DMS153 treated with DMSO at 0.1 percent for 48 hours (cell line): ENCODE measurements around the gene SEPTIN6.

Source experiments
- DNase-seq: peaks from one replicate; lab custom pipeline; 2025; ENCODE audit not compliant: unreplicated experiment; lab: John Stamatoyannopoulos, UW

The SEPTIN6 gene

DNA sequence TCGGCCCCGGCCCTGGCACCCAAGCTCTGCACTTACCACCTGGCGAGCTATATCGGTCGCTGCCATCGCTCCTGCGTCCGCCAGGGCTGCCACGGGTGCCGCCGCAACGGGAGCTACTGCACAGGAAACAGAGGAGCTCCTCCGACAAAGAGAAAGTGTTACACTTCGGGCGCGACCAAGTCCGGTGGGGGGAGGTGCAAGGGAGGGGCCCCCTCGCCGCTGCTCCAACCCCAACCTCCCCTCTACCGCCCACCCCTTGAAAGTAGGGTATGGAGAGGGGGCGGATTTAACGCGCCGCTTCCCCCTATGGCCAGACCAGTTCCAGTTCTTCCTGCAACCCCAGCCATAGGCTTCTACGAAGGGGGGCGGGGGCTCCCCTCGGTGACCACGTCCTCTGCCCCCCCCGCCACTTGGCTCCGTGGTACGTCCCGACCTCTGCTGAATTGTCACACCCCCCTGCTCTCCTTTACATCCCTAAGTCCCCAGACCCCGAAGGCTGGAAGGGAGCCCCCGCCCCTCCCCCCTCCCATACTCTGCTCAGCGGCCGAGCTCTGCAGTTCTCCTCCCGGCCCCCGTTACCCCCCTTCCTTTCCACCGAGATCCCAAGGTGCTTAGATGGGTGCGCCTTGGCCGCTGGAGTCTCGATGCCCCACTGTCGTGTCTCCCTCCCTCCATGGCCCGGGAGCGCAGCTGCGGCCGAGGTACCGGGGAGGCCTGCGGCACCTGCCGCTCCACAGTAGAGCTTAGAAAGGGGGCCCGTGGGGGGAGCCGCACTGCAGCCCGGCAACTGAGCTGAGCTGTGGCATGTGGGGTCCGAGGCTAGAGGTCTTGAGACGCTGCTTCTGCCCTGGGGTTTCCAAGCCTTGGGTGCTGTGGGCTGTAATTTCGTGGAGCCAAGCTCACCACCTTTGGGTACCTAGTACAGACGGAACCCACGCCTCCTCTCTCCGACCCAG lies at the start of gene SEPTIN6:
Gene SEPTIN6, minus strand, starts transcription at position 129 of the 956 bp plus-strand sequence. Its CDS starts 63 bp downstream, at position 66.
- DNase-seq: no peak

DNA sequence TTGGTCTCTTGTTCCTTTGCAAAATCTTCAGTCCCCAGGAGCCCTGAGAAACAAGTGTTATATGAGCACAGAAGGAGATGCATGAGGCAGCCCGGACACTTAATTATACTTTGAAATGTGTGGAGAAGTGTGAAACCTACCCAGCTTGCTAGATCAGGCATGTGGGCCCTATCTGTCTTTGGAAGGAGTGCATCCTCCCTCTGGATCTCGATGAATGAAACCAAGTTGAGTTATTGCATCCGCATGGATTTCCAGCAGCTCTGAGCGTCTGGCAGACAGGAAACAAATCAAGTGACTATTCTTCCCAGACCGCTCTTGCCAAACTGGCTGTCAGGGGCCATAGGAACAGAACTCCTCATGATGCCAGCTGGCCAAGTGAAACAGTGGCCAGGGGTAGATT lies 45.8 kb upstream of the SEPTIN6 start:
- DNase-seq: no peak

- DNase-seq: no peak
Measured at GRCh38 chrX:119736206-119736764, 43.3 kb upstream of the SEPTIN6 start.

DNA sequence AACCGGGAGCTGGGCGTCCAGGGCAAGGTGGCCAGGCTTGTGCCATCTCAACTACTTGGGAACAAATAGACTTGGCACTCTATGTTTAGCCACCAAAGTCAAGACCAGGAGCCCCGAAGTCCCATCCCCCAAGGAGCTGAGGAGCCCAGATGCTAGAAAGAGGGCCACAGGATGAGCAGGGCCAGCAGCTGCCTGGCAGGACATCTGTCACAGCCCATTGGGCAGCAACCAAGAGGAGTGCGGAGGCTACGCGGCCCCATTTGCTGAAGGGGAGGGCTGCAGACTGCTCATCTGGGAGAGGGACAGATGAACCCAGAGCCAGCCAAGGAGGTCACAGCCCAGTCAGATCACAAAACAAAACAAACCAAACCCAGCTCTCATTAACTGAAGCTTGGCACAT lies 42.5 kb upstream of the SEPTIN6 start:
- DNase-seq: no peak

DNA sequence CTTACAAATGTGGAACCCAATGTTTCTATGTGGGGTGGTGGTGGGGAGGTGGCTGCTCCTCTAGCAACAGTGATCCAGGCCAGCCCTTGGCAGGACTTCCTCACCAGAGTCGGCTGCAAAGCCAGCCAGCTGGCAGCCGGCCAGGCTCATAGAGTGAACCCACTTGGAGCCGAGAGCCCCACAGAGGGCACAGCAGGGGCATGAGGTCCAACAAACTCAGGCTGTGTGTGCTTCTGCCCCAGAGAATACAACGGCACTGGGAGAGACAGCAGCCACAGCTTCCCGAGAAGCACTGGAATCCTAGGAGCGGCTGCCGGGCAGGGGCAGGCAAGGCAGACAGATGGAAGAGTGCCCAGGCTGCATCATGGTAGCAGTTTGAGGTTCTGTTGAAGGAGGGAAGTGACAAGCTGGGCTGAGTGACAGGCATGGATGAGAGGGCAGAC lies 42.0 kb upstream of the SEPTIN6 start:
- DNase-seq: peak; percentile 37

DNA sequence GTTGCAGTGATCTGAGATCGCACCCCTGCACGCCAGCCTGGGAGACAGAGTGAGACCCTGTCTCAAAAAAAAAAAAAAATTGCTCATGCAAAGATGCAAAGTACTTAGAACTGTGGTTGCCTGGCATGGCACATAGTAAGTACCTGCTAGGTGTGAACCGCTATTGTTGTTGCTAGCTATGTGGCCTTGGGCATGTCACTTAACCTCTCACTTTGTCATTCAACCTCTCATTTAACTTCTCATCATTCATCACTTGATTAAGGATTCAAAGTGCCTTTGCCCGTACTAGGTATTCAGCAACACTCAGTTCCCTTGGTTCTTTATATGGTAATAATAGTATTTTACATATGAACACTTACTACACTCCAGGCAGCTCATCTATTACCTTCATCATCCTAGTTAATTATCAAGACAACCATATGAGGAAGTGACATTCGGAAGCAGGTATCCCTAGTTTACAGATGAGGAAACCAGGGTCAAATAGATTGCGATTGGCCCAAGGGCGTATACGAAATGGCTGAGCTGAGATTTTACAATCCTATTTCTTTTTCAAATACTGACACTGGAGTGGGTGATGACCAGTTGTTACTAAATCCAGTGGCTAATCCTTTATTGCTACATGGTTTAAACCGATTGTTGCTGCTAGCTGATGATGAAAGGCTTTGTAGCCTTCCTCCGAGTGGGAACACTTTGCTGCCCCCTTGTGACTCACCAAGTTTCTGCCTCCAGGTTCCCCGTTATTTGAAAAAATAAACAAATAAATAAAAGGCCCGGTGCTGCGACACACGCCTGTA lies 36.6 kb upstream of the SEPTIN6 start:
- no peak for DNase-seq

GRCh38 chrX:119728487-119728886 lies 35.5 kb upstream of the SEPTIN6 start:
- no peak for DNase-seq

DNA sequence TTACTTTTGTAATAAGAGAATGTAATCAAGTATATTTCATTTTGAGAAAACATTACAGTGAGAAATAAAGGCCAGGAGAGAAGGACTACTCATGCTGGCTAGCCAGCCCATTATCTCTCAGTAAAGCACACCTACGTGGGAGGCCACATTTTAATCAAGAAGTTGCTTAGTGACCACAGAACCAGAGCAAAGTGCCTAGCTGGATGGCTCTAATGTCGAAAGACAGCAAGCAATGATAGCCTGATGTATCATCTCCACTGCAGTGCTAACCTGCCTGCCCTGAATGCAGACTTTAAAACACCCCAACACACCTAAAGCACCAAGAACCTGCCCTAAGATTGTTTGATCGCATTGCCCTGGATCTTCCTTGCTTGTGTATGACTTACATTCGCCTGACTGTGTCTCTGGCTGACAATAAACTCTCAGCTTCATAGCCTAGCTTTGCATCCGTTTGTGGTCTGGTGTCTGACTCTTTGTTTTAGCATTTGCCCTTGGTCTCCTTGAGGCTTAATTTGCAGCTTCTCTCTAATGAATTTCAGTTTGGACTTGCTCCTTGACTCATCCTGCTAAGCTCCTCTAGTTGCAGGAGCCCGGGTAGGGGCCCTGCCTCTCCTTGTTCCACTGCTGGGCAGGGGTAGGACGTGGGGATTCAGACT lies 34.1 kb upstream of the SEPTIN6 start:
- no peak for DNase-seq

DNA sequence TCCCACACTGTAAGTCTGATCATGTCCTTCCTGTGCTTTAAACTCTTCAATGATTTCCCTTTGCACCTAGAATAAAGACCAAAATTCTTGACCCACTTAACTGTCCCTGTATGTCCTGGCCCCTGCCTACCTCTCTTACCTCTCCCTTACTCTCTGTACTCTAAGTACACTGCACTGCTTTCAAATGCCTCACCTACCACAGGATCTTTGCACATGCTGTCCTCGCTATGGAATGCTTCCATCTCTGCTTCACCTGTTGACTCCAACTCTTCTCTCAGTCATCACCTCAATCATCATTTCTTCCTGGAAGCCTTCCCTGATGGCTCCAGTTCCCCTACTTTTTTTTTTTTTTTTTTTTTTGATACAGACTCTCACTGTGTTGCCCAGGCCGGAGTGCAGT lies 29.0 kb upstream of the SEPTIN6 start:
- DNase-seq: no peak

DNA sequence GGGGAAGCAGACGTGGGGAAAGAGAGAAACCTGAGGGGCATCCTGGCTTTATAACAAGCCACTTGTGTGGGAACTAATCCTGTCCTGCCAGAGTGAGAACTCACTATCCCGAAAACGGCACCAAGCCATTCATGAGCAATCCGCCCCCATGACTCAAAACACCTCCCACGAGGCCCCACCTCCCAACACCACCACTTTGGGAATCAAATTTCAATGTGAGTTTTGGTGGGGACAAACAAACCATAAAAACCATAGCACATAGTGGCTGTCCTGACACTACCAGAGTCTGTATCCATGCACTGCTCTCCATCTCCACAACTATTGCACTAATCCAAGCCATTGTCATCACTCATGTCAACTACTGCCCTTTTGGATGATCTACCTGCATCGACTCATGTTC lies 28.5 kb upstream of the SEPTIN6 start:
- DNase-seq: no peak

- DNase-seq: no peak
Measured at GRCh38 chrX:119709630-119710029, 16.7 kb upstream of the SEPTIN6 start.

DNA sequence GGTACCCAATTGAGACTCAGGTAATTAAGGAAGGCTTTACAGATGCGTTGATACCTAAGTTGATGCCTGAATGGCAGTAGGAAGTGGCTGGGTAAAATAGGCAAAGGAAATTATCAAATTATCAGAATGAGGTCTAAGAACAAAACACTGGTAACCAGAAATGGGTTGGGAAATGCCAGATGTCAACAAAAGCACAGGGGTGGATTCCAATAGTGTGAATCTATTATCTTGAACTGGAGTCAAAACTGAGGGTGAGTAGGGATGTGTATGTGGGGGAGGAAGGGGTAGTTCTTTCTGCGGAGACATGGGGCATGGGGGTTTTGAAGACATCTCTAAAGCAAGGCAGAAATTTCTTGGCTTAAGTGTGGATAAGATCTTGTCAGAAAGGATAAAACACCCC lies 16.0 kb upstream of the SEPTIN6 start:
- DNase-seq: no peak

- DNase-seq: no peak
Measured at GRCh38 chrX:119706616-119707015, 13.6 kb upstream of the SEPTIN6 start.

DNA sequence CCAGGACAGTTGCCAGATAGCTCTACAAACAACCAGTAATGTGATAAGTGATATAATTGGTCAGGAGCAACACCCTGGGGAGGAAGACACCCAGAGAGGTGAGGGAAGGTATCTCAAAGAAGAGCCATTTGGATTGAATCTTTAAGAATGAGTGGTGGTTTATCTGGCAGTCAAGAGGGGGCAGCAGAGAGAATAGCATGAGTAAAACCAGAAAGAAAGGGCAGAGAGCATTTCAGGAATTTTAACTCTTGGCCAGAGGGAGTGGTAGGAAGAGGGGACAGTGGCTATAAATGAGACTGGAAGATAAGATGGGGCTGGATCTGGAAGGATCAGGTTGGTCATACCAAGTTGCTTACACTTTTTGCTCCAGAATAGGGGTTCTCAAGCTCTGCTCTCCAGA lies 5.9 kb upstream of the SEPTIN6 start:
- no peak for DNase-seq

GRCh38 chrX:119696251-119696890 lies 3.4 kb upstream of the SEPTIN6 start:
- no peak for DNase-seq

- DNase-seq: no peak
Measured at GRCh38 chrX:119695535-119696050, 2.6 kb upstream of the SEPTIN6 start.

- no peak for DNase-seq
Measured at GRCh38 chrX:119694601-119695534, 1.9 kb upstream of the SEPTIN6 start.

- no peak for DNase-seq
Measured at GRCh38 chrX:119693996-119694451, 1.1 kb upstream of the SEPTIN6 start.
